ENCODE measurements around the gene RTN4. TPM values are rescaled to one million over a fixed set of nuclear protein-coding genes. Genes with fewer than 3 reads are reported as not detected.

Gene RTN4
- total and polyA plus RNA-seq, 4 donors: 168 to 311 (median 230) TPM

DNA sequence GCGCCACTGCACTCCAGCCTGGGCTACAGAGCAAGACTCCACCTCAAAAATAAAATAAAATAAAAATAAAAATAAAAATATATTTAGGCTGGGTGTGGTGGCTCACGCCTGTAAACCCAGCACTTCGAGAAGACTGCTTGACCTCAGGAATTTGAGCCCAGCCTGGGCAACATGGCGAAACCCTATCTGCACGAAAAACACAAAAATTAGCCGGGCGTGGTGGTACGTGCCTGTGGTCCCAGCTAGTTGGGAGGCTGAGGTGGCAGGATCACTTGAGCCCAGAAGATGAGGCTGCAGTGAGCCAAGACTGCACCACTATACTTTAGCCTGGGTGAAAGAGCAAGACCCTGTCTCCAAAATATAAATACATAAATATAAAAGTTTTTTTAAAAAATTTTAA lies 6.4 kb downstream of the RTN4 start:
- H3K4me3 ChIP-seq: no peak overlapping the region
- DNase-seq (no peak), ATAC-seq (ENCODE audit: insufficient read depth, low FRiP score) (no peak)
- no peaks in the 10 kb centered on the region for H3K27me3 ChIP-seq (ENCODE audit: control insufficient read depth in 3 of 3, insufficient read depth in 3 of 3, low read length in 2 of 3)
- no peak overlapping the region for H3K9ac ChIP-seq (ENCODE audit: insufficient read depth in 1 of 2, low read length in 2 of 2)
- WGBS, 2 donors: 94 to 96% methylated on average over 8 of the region's 8 CpGs
- H3K36me3 ChIP-seq (ENCODE audit: control insufficient read depth in 4 of 4, insufficient read depth in 4 of 4, low read length in 4 of 4): peaks cover 0 to 1% (median 0%) of the 10 kb centered on the region in 4 donors
- no peaks in the 10 kb centered on the region for H3K9me3 ChIP-seq (ENCODE audit: control insufficient read depth in 4 of 4, insufficient read depth in 3 of 4, low read length in 3 of 4)
- H3K4me1 ChIP-seq (ENCODE audit: control insufficient read depth in 5 of 5, insufficient read depth in 5 of 5, low read length in 5 of 5): peaks cover 0 to 26% (median 8%) of the 10 kb centered on the region in 5 donors
- TF ChIP-seq, protein P1, sequence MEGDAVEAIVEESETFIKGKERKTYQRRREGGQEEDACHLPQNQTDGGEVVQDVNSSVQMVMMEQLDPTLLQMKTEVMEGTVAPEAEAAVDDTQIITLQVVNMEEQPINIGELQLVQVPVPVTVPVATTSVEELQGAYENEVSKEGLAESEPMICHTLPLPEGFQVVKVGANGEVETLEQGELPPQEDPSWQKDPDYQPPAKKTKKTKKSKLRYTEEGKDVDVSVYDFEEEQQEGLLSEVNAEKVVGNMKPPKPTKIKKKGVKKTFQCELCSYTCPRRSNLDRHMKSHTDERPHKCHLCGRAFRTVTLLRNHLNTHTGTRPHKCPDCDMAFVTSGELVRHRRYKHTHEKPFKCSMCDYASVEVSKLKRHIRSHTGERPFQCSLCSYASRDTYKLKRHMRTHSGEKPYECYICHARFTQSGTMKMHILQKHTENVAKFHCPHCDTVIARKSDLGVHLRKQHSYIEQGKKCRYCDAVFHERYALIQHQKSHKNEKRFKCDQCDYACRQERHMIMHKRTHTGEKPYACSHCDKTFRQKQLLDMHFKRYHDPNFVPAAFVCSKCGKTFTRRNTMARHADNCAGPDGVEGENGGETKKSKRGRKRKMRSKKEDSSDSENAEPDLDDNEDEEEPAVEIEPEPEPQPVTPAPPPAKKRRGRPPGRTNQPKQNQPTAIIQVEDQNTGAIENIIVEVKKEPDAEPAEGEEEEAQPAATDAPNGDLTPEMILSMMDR (IDR thresholded peaks at IDR 0.05; ENCODE audit: control extremely low read depth, extremely low read depth): no peak
- H3K27ac ChIP-seq (ENCODE audit: low read depth in 1 of 2, low read length in 1 of 2): no peak overlapping the region

DNA sequence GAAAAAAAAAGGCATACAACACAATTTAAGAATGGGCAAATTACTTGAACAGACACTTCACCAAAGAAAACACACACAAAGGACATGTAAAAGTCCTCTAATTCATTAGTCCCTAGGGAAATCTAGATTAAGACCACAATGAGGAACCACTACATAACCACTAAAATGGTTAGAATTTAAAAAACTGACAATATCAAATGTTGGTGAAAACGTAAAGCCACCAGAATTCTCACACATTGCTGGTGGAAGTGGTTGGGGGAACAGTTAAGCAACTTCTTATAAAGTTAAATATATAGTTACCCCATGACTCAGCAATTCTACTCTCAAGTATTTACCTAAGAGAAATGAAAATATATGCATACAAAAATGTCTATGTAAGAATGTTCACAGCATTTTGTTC lies 11.8 kb downstream of the RTN4 start:
- H3K4me1 ChIP-seq (ENCODE audit: control insufficient read depth in 5 of 5, insufficient read depth in 5 of 5, low read length in 5 of 5): peaks cover 0 to 4% (median 0%) of the 10 kb centered on the region in 5 donors
- no peaks in the 10 kb centered on the region for H3K27me3 ChIP-seq (ENCODE audit: control insufficient read depth in 3 of 3, insufficient read depth in 3 of 3, low read length in 2 of 3)
- no peaks in the 10 kb centered on the region for H3K36me3 ChIP-seq (ENCODE audit: control insufficient read depth in 4 of 4, insufficient read depth in 4 of 4, low read length in 4 of 4)
- H3K4me3 ChIP-seq: no peak overlapping the region
- DNase-seq (no peak), ATAC-seq (ENCODE audit: insufficient read depth, low FRiP score) (no peak)
- H3K9ac ChIP-seq (ENCODE audit: insufficient read depth in 1 of 2, low read length in 2 of 2): no peak overlapping the region
- peaks cover 0 to 2% (median 0%) of the 10 kb centered on the region in 4 donors for H3K9me3 ChIP-seq (ENCODE audit: control insufficient read depth in 4 of 4, insufficient read depth in 3 of 4, low read length in 3 of 4)
- 32 to 64% methylated on average over 1 of the region's 1 CpG for WGBS, 2 donors
- TF ChIP-seq, protein P1 (IDR thresholded peaks at IDR 0.05; ENCODE audit: control extremely low read depth, extremely low read depth): no peak
- no peak overlapping the region for H3K27ac ChIP-seq (ENCODE audit: low read depth in 1 of 2, low read length in 1 of 2)

DNA sequence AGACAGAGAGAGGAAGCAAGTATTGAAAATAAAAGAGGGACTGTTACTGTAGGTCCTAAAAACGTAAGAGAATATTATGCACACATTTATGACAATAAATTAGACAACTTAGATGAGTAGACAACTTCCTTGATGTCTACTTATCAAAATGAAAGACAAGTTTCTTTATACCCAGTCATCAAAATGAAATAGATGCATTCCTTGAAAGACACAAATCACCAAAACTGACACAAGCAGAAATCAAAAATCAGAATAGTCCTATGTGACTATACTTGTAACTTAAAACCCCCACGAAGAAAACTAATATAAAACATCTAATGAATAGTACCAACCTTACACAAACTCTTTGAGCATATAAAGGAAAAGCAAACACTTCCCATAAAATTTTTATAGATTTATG lies 14.5 kb downstream of the RTN4 start:
- no peak overlapping the region for H3K27ac ChIP-seq (ENCODE audit: low read depth in 1 of 2, low read length in 1 of 2)
- no peak overlapping the region for H3K4me3 ChIP-seq
- H3K9me3 ChIP-seq (ENCODE audit: control insufficient read depth in 4 of 4, insufficient read depth in 3 of 4, low read length in 3 of 4): peaks cover 0 to 2% (median 0%) of the 10 kb centered on the region in 4 donors
- WGBS, 2 donors: 82 to 93% methylated on average over 2 of the region's 2 CpGs
- H3K27me3 ChIP-seq (ENCODE audit: control insufficient read depth in 3 of 3, insufficient read depth in 3 of 3, low read length in 2 of 3): no peaks in the 10 kb centered on the region
- peaks cover 0 to 8% (median 0%) of the 10 kb centered on the region in 5 donors for H3K4me1 ChIP-seq (ENCODE audit: control insufficient read depth in 5 of 5, insufficient read depth in 5 of 5, low read length in 5 of 5)
- ATAC-seq (ENCODE audit: insufficient read depth, low FRiP score): no peak
- H3K9ac ChIP-seq (ENCODE audit: insufficient read depth in 1 of 2, low read length in 2 of 2): no peak overlapping the region
- TF ChIP-seq, protein P1 (IDR thresholded peaks at IDR 0.05; ENCODE audit: control extremely low read depth, extremely low read depth): no peak
- H3K36me3 ChIP-seq (ENCODE audit: control insufficient read depth in 4 of 4, insufficient read depth in 4 of 4, low read length in 4 of 4): peaks cover 0 to 1% (median 0%) of the 10 kb centered on the region in 4 donors
- DNase-seq: no peak

DNA sequence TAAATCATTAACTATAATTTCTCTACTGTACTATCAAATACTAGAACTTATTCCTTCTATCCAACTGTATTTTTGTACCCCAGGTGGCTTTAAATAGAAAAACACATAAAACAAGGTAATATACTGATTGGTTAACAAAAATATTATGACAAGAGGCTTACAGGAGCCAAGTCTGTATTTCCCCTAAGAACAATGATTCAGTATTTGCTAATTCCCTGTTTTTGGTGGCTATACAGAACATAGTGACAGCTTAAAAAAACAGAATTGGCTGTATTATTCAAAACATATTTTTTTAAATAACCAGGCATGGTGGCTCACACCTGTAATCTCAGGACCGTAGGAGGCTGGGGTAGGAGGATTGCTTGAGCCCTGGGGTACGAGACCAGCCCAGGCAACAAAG lies 16.3 kb downstream of the RTN4 start:
- Histone ChIP-seq H3K4me3 (no peak overlapping the region), H3K27me3 (ENCODE audit: control insufficient read depth in 3 of 3, insufficient read depth in 3 of 3, low read length in 2 of 3) (no peaks in the 10 kb centered on the region), H3K4me1 (ENCODE audit: control insufficient read depth in 5 of 5, insufficient read depth in 5 of 5, low read length in 5 of 5) (peaks cover 0 to 8% (median 0%) of the 10 kb centered on the region in 5 donors), H3K36me3 (ENCODE audit: control insufficient read depth in 4 of 4, insufficient read depth in 4 of 4, low read length in 4 of 4) (peaks cover 0 to 1% (median 0%) of the 10 kb centered on the region in 4 donors), H3K9me3 (ENCODE audit: control insufficient read depth in 4 of 4, insufficient read depth in 3 of 4, low read length in 3 of 4) (peaks cover 0 to 2% (median 0%) of the 10 kb centered on the region in 4 donors), H3K27ac (ENCODE audit: low read depth in 1 of 2, low read length in 1 of 2) (no peak overlapping the region), H3K9ac (ENCODE audit: insufficient read depth in 1 of 2, low read length in 2 of 2) (no peak overlapping the region)
- DNase-seq (no peak), ATAC-seq (ENCODE audit: insufficient read depth, low FRiP score) (no peak)
- 95 to 100% methylated on average over 2 of the region's 2 CpGs for WGBS, 2 donors
- TF ChIP-seq, protein P1 (IDR thresholded peaks at IDR 0.05; ENCODE audit: control extremely low read depth, extremely low read depth): no peak

Data from lung (tissue), 12 donors.